Stimulated activated CD8-positive, alpha-beta memory T cell treated with anti-CD3 and anti-CD28 coated beads, Interleukin-12 subunit alpha, Interleukin-12 subunit beta, amount 100 ng/mL, for 24 hours (primary cell): ENCODE results near the gene ZDHHC14.

ENCODE experiments used
- DNase-seq: peaks from one replicate; pipeline ENCODE4 v3.0.0-alpha.2; 2020; ENCODE audit errors: extremely low read depth

The ZDHHC14 gene

DNA sequence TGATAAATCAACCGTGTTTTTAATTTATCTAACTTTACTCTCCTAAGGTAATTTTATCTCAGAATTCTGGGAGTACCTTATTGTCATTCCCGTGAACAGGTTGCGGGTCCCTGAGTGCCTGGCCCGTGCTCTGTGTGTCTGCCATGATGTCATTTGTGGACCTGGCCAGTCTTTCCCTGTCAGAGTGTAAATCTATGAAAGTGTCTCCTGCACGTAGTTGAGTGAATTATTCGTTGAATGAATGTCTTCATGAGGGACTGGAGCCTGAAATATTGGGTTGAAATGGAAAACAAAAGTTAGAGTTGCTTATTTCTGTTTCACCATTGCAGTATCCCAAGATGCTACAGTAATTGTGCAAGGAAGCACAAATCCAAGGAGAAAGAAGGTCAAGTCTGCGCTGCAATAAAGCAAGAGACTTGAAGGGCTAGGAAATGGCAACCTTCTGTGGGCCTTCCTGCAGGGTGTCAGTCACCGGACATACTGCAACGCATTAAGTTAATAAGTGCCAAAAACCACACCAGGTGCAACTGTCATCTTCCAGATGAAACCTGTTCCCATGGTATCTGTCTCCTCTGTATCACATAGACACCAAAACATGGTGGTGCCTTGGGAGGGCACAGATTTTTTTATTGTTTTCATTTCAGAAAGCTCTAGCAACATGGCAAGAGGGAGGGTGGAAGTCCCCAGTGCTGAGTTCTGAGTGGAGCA is 135.5 kb downstream of the ZDHHC14 start:
- no peak for DNase-seq

DNA sequence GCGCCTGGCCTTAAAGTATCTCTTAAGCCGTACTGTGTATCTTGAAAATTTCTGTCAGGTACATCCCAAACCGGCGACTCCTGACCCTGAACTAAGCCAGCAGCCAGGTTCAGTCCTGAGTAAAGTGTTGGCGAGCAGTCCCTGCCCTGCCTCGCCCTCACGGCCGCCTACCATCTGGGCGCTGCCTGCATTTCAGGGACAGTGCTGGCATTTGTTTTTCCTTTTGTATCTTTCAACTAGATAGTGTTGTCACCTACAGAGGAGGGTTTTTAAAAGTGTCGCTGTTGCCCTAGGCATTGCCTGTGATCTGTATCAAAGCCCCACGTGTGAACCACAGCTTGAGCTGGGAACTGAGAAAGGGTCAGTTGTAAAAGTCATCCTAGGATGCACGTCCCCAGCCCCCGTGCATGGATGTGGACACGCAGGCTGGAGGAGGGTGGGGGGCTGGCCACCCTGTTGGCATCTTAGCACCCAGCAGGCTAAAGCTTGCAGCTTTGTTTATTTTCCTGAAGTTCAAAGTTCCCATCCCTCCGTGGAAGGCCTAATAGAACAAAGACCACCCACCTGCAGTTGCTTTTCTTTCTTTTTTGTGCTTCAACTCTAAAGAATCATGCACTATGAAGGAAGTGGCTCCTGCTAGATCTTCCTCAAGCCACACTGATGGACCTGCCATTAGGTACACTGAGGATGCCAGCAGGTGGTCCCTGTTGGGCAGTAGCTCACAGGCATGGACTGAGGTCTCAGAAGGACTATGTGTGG is 136.8 kb downstream of the ZDHHC14 start:
- no peak for DNase-seq

DNA sequence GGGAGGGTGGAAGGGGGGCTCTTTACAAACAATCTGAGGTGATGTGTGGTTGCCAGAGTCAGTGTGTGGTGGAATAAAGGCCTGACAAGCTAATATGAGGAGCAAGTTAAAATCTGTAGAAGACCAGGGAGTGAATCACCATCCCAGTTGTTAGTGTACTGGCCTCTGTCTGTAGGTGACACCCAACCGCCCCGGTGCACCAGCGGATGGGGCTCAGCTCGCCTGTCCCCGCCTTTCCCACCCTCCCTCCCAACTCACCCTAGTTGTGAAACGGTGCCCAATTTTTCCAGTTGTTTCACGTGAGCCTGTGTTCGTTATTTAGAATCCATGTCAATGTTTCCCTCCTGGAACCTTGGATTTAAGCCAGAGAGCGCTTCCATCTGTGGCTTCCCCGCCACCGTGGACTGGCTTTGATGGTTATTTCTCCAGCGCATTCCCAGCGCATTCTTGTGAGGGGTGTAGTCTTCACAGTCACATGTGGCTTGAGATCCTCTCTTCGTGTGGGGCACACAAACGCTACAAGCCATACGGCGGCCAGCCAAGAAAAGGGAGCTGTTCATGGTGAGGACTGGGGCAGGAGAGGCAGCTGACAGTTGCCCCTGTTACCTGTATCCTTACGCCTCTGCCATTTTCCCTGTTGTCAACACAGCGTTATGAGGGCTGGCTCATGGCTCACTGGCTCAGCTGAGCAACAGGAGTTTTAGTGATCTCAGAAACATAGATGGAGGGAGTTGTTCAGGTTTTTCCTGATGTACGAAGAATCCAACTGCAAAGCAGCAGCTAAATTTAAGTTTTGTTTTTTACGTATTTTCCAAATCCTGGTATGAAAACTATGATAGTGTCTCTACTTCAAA is 137.6 kb downstream of the ZDHHC14 start:
- DNase-seq = no peak

DNA sequence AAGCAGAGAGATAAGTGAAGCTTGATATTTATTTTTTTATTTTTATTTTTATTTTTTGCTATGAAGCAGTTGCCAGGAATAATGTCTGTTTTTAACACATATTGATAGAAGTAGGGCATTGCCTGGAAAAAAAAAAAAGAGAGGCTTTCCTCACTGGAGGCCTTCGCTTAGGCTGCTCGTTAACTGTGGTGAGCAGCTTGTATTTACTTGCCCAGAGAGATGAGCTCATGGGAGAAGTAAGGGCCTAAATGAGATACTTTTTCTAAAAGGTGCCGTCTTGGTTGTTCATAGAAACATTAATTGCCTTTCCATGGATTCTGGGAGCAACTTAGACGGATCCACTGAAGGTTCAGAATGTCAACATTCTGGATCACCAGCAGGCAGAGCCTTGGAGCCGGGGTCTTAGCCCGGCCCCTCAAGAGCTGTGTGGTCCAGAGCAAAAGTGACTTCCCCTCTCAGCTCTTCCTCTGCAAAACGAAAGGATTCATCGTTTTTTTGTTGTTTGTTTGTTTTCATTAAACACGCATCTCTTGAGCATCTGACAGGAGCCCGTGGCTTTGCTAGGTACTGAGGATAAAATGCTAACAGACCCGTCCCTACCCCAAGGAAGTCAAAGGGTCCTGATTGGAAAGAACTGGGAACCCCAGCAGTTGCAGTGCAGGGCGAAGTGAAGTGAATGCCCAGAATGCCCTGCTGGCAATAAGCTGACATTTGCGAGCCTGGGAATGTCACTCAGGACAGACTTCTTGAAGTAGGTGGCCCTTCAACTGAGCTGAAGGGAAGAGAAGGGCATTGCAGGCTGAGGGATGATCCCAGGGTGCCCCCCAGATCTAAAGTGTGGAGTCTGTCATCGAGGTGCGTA is 138.5 kb downstream of the ZDHHC14 start:
- DNase-seq = no peak

DNA sequence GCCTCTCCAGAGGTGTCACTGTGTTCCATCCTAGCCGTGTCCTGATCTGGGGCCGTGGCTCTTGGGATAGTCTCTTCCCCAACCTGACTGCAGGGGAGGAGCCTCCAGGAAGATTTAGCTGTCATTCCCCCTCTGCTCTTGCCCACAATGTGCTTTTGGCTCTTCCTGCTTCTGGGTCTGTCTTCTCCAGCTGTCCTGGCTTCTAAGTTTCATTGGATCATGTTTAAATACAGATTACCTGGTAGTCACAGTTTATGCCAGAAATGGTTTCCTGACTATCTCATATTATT is 139.1 kb downstream of the ZDHHC14 start:
- no peak for DNase-seq

DNA sequence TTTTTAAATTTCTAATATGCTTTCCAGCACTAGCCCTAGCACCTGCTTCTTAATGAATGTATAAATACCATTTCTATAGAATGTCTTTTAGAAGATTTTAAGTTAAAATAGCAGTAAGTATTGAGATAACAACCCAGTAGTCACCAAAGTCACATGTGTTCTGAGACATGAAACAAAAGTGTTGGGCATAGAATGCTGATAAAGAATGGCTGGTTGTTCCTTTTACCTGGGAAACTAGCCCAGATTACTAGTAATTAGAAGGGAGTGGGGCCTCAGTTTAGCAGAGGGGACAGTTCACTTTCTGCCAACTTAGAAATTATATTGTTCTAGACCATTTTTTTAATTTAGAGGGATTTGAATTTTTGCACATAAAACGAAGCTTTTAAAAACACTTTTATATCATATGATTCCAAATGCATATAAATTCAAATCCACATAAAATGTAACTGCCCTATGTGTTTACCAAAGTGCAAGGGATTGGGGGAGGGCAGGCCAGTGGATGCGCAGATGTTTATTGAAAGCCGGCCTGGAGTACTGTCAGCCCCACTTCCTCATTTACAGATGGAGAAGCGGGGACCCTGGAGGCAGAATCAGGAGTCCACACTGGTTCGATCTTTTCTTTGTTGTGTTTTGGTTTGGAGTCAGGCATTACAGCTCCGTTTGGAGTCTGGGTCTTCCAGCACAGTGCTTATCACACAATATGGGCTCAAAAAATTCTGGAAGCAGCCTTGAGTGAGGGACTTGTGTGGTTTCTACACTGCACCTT is 139.8 kb downstream of the ZDHHC14 start:
- no peak for DNase-seq

DNA sequence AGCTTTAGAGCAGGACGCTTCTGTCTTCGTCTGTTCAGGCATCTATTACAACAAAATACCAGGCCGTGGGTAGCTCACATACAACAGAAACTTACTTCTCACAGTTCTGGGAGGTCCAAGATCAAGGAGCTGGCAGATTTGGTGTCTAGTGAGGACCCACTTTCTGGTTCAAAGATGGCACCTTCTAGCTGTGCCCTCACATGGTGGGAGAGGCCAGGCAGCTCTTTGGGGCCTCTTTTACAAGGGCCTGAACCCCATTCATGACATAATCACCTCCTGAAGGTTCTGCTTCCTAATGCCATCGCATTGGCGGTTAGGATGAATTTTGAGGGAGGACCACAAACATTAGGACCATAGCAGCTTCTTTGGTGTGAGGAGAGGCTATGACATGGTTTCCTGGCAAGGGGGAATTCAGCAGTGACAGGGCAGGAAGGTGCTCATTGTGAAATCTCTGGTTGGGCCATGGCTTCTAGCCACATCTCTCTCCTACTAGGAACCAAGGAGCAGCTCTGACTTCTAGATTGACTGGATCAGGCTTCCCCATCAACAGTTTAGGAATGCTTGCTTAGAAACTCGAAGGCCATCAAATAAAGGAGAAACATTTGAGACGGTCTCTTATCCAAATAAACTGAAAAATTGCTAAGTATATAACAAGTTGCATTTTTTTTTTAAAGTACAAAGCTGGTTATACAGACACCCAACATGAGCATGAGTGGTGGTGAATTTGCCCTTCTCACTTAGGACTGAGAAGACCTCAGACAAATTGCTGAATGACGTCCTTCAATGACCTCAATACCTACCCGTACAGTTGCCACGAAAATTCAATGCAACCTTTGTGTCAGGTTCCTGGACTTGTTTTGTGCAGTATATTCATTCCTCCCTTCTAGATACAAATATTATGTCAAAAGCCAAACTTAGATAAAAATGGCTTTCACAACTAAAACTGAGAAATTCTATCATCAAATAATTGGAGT is 140.7 kb downstream of the ZDHHC14 start:
- DNase-seq = no peak

DNA sequence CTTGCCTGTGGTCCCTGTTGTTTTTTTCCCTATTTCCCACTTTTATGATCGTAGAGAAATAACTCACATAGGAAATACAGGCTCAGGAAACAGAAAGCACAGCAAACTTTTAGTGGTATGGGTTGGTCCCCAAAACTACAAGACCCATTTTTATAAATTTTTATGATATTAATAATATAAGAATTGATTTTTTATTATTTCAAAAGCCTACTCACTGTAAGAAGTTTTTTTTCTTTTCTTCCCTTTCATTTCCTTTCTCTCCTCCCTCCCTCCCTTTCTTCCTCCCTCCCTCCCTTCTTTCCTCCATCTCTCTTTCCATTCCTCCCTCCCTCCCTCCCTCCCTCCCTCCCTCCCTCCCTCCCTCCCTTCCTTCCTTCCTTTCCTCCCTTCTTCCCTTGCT is 141.5 kb downstream of the ZDHHC14 start:
- DNase-seq = no peak

DNA sequence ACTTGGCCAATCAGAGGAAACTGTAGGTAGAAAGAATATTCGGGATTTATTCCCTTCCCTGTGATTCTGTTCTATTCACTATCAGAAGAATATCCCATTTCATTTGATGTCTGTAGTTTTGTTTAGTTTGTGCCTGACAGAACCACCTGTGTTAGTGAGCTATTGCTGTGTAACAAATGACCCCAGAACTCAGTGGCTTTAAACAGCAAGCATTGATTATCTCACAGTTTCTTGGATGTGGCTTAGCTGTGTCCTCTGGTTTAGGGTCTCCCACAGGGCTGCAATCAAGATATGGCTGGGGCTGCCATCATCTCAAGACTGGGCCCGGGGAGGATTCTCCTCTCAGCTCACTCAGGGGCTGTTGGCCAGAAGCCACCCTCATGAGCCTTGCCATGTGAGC is 143.7 kb downstream of the ZDHHC14 start:
- no peak for DNase-seq

DNA sequence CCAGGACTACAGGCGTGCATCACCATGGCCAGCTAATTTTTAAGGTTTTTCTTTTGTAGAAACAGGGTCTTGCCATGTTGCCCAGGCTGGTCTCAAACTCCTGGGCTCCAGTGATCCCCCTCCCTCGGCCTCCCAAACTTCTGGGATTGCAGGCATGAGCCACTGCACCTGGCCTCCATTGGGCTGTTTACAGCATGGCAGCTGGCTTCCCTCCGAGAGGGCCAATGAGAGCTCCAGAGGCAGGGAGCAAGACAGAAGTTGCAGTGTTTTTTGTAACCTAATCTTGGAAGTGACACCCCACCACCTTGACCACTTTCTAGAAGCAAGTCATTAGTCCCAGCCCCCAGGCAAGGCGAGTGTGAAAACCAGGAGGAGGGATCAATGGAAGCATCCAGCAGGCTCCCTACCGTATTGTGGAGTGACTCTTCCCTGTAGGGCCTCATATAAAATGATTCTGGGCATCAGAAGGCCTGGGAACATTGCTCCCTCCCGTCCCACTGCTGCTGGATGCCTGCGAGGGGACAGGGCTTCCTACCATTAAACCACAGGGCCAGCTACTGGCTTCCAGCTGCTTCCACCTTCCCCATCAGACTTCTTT is 144.4 kb downstream of the ZDHHC14 start:
- no peak for DNase-seq

DNA sequence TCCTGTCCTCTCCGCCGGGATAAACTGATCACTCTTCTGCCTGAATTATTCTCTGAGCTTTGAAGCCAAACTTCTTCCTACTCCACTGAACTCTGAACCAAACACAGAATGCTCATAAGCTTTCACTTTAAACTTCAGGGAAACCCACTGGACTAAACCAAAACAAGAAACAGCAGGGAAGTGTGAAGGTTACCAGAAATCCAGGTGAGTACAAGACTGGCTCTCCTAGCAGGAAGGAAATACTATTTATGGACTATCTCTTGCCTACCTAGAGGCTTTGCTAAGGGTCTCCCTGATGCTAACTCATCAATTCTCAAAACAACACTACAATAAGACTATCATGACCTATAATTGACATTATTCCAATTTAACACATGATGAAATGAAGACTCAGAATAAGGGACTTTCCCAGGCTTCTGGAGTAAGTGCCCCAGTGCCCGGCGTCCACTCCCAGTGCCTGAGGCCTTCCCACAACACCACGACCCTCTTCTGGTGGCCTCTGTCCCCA is 145.0 kb downstream of the ZDHHC14 start:
- no peak for DNase-seq

DNA sequence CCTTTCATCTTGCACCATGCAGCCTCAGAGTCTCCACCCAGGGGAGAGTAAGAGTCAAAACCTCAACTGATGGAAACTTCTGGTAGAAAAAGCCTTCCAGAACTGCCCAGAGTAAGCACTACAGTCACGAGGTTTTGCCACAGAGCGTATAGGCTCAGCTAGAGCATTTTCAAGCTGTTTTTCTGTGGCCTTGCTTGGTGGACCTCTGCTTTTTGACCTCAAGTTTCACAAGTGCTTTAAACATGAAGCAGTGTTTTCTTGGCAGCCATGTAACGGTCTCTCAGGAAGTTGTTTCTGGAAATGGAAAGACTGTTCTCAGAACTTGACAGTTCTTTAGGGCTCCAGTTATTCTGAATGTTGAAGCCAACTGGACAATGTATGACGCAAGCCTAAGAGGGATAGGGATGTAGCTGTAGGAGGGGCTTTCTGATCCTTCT is 146.5 kb downstream of the ZDHHC14 start:
- DNase-seq = no peak

DNA sequence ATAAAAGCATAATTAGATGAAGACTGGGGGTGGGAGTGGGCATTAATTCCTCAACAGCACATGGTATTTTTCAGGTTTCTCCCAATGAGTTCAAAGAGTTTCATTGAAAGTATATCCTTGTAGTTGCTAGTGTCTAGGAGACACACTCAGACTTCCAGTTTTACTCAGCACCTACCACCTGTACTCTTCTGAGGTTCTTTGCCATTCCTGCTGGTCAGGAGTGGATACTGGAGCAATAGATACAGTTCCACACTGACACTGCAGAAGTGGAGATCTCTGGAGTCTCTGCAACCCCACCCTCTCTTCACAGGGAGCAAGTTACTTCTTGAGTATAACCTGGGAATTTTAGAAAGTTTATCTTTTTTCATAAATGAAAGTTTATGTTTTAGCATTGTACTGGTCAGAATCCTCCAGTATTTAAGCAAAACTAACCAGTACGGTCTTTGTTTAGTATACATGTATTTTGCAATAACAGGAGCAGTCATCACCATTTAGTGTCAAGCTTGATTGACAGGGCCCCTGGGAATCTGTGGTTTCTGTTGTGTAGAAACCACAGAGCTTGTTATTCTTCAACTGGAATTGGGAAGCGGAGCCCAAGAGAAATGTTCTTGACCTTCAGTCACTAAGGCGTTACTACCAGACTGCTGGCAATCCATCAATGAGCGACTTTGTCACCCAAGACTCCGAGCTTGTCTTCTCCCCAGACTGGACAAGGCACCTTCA is 148.1 kb downstream of the ZDHHC14 start:
- no peak for DNase-seq

DNA sequence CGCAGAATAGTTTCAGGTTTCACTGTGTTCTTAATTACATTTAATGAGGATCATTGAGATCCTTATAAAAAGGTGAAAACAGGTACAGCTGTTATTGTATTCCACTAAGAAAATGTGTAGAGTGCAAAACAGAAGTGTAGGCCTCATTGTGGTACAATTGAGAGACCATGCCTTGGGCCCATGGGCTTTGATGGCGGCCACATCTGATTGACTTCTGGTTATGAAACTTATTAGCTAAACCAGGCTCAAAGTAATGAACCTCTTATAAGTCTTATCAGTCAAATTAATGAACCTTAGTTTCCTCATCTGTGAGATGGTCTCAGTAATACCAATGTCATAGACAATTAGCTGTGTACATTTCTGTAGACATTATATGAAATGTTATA is 148.7 kb downstream of the ZDHHC14 start:
- DNase-seq = no peak

DNA sequence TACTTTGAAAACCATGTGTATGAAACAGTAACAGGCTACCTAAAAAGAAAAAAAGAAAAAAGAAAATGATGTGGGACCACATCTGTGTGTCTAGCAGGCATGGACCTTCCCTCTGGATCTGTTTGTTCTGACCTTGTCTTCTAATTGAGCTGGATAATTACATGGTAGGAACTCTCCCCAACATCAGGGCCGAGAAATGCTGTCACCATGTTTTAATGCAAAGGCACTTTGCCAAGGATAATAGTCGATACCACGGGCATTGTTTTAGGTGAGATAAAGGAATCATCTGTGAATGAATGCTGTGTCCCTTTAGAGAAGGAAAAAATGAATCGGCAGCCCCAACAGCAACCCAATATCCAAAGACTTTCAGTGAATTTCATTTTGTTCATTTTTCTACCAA is 149.1 kb downstream of the ZDHHC14 start:
- DNase-seq = no peak

DNA sequence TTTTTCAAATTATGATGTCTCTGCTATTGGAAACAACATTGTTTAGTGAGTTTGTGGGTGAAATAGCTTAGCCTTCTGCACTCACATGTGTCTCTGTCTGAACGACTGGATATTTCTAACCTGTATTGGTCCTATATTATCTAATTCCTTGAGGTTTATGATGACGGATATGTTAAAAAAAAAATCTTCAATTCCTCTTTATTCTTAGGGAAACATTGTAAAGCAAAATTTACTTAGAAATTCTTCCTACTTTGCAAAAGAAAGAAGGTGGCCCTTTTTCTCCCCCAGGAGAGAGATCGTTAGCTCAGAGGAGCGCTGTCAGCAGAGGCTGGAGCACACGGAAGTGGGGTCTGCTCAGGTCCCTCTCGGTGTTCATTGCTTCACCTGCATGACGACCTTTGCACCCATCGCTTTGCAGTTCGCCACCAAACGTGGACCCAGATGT is 149.8 kb downstream of the ZDHHC14 start:
- no peak for DNase-seq

DNA sequence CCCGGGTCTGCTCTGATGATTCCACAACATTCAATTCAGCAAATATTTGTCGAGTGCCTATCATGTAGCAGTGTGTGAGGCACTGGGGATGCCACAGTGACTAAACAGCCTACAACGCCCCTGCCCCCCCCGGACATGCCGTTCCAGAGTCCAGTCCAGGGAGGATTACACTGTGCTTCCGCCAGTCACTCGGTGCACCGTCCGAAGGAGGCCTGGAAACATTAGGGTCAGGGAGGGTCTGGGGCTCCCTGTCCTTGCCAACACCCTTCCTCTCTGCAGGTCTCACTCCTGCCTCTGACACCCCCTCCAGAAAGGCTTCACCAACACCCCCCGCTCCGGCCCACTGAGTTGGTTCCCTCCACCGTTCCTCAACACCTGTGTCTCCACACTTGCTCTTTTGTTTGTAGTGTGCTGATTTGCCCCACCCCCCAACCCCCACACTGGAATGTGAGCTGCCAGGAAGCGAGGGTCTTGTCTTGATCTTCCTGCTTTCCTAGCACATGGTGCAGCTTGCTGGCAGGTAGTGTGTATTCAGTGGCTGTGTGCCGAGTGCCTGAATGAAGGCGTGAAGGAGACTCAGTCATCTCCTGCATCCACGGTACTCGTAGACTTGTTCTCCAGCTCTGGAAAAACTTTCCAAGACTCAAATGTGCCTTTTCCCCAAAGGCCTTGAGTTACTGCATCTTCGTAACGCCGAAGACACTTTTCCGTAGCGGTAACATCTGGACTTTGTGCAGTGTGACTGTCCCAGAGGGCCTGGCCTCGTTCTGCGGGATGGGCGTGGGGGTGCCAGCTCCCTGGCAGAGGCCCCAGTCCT is 150.4 kb downstream of the ZDHHC14 start:
- no peak for DNase-seq

DNA sequence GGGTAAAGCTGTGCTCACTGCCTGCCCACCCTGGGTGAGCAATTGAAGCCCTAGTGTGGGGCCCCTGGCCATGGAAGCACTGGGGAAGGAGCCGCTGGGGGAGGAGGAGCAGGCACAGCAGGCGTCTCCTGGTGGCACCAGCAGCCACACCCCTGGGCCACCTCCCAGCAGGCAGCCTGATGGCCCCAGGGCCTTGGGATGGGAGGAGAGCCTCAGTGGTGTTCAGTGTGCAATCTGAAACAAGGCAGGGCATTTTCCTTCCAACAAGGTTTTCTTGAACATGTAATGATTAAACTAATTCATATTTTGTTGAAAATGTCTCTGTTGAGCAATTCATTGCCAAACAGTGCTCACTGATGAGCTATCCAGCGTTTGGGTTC is 151.0 kb downstream of the ZDHHC14 start:
- no peak for DNase-seq
